Measurements from ENCODE around the gene GRM7. TPM values are rescaled to one million over a fixed set of nuclear protein-coding genes. Genes with fewer than 3 reads are reported as not detected.

Gene GRM7
- total RNA-seq, 2 experiments from 2014 or later: not detected

GRCh38 chr3:6862880-6863195, 1.9 kb downstream of the GRM7 start:
- H3K4me3 Mint-ChIP-seq: no peak overlapping the region
- TF ChIP-seq, protein P1, sequence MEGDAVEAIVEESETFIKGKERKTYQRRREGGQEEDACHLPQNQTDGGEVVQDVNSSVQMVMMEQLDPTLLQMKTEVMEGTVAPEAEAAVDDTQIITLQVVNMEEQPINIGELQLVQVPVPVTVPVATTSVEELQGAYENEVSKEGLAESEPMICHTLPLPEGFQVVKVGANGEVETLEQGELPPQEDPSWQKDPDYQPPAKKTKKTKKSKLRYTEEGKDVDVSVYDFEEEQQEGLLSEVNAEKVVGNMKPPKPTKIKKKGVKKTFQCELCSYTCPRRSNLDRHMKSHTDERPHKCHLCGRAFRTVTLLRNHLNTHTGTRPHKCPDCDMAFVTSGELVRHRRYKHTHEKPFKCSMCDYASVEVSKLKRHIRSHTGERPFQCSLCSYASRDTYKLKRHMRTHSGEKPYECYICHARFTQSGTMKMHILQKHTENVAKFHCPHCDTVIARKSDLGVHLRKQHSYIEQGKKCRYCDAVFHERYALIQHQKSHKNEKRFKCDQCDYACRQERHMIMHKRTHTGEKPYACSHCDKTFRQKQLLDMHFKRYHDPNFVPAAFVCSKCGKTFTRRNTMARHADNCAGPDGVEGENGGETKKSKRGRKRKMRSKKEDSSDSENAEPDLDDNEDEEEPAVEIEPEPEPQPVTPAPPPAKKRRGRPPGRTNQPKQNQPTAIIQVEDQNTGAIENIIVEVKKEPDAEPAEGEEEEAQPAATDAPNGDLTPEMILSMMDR (IDR thresholded peaks at IDR 0.05): no peak
- DNase-seq (no peak), ATAC-seq (no peak)
- ChIA-PET POLR2A (no interaction called here), CTCF (no interaction called here)
- intact Hi-C loops (cut with micrococcal nuclease): no loop called here
- H3K9me3 Mint-ChIP-seq: no peaks in the 10 kb centered on the region
- no peak overlapping the region for H3K27ac Mint-ChIP-seq
- H3K27me3 Mint-ChIP-seq: peaks cover 15% of the 10 kb centered on the region
- no peaks in the 10 kb centered on the region for H3K4me1 Mint-ChIP-seq (ENCODE audit: low read depth)
- H3K36me3 Mint-ChIP-seq (ENCODE audit: low read depth): no peaks in the 10 kb centered on the region

DNA sequence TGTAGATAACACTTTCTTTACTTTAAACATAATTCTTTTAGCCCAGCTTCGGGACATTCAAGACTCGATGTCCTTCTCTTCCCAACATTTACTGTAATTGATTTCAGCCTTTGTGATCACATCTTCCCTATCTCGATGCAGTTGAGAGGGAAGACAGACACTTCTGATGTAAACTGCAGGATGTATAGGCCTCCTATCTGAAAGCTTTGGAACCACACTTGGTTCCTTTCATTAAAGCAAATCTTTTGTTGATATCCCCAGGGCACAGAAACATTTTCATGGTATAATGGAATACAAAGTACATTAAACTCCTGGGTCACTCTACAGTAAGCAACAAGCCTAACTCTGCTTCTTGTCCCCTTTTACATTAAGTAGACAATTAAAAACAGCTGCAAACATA, 6.4 kb downstream of the GRM7 start:
- DNase-seq (no peak), ATAC-seq (no peak)
- ChIA-PET CTCF (no interaction called here), POLR2A (no interaction called here)
- Mint-ChIP-seq H3K27me3 (peaks cover 8% of the 10 kb centered on the region), H3K27ac (no peak overlapping the region), H3K9me3 (no peaks in the 10 kb centered on the region), H3K4me3 (no peak overlapping the region), H3K4me1 (ENCODE audit: low read depth) (no peaks in the 10 kb centered on the region), H3K36me3 (ENCODE audit: low read depth) (no peaks in the 10 kb centered on the region)
- intact Hi-C loops (cut with micrococcal nuclease): no loop called here
- TF ChIP-seq, protein P1 (IDR thresholded peaks at IDR 0.05): no peak

DNA sequence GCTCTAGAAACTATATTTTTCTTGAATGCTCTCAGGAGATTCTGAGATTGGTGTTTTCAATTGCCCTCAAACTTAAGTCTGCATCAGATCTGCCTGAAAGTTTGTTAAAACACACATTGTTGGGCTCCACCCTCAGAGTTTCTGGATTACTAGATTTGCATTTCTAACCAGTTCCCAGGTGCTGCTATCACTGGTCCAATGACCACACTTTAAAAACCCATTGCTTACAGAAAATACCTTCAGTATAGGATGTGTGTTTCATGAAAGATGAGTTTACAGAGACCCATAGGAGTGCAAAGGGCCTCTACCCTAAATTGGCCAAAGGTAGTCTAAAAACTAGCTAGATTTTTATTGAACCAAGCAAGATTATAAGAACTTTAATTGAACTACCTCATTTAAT, 17.8 kb downstream of the GRM7 start:
- Mint-ChIP-seq H3K4me3 (no peak overlapping the region), H3K27me3 (no peaks in the 10 kb centered on the region), H3K4me1 (ENCODE audit: low read depth) (no peaks in the 10 kb centered on the region), H3K27ac (no peak overlapping the region), H3K9me3 (peaks cover 2% of the 10 kb centered on the region), H3K36me3 (ENCODE audit: low read depth) (no peaks in the 10 kb centered on the region)
- ATAC-seq (no peak), DNase-seq (no peak)
- TF ChIP-seq, protein P1 (IDR thresholded peaks at IDR 0.05): no peak
- ChIA-PET POLR2A (no interaction called here), CTCF (no interaction called here)
- intact Hi-C loops (cut with micrococcal nuclease): no loop called here

- ATAC-seq (no peak), DNase-seq (no peak)
- Mint-ChIP-seq H3K4me1 (ENCODE audit: low read depth) (no peaks in the 10 kb centered on the region), H3K9me3 (peaks cover 2% of the 10 kb centered on the region), H3K4me3 (no peak overlapping the region), H3K36me3 (ENCODE audit: low read depth) (no peaks in the 10 kb centered on the region), H3K27ac (no peak overlapping the region), H3K27me3 (no peaks in the 10 kb centered on the region)
- CTCF ChIA-PET: no interaction called here
- POLR2A ChIA-PET: no interaction called here
- intact Hi-C loops (cut with micrococcal nuclease): no loop called here
- TF ChIP-seq, protein P1 (IDR thresholded peaks at IDR 0.05): no peak
Measured at GRCh38 chr3:6912240-6912639, 51.3 kb downstream of the GRM7 start.

GRCh38 chr3:6915898-6916297, 55.0 kb downstream of the GRM7 start:
- intact Hi-C loops (cut with micrococcal nuclease): no loop called here
- ChIA-PET POLR2A (no interaction called here), CTCF (no interaction called here)
- no peaks in the 10 kb centered on the region for H3K27me3 Mint-ChIP-seq
- no peaks in the 10 kb centered on the region for H3K36me3 Mint-ChIP-seq (ENCODE audit: low read depth)
- H3K4me3 Mint-ChIP-seq: no peak overlapping the region
- peaks cover 2% of the 10 kb centered on the region for H3K9me3 Mint-ChIP-seq
- DNase-seq (no peak), ATAC-seq (no peak)
- TF ChIP-seq, protein P1 (IDR thresholded peaks at IDR 0.05): no peak
- H3K27ac Mint-ChIP-seq: no peak overlapping the region
- H3K4me1 Mint-ChIP-seq (ENCODE audit: low read depth): no peaks in the 10 kb centered on the region
